H9 (cell line): Measurements from ENCODE around the gene LRP1B. TPM values are rescaled to one million over a fixed set of nuclear protein-coding genes. Genes with fewer than 3 reads are reported as not detected.

Experiments
- DNase-seq: peaks from one replicate; pipeline ENCODE4 v3.0.0-alpha.2; 2017
- H2AFZ ChIP-seq: one replicate; pipeline ENCODE4 v1.6.1; 2013; ENCODE audit warnings: mild to moderate bottlenecking, low read length, control low read depth, moderate library complexity
- H2AK5ac ChIP-seq: 2 replicates; pipeline ENCODE4 v1.6.1; 2013; ENCODE audit warnings: low read length, control low read depth, mixed read lengths; ENCODE audit not compliant: insufficient read length
- H2BK120ac ChIP-seq: one replicate; pipeline ENCODE4 v1.6.1; 2013; ENCODE audit warnings: low read depth, mild to moderate bottlenecking, low read length, control low read depth, inconsistent platforms; ENCODE audit not compliant: poor library complexity, severe bottlenecking
- H2BK12ac ChIP-seq: 2 replicates; pipeline ENCODE4 v1.6.1; 2013; ENCODE audit warnings: low read length, control low read depth, mixed read lengths, low read depth; ENCODE audit not compliant: insufficient read length
- H2BK15ac ChIP-seq: 2 replicates; pipeline ENCODE4 v1.6.1; 2013; ENCODE audit warnings: low read depth, low read length, control low read depth
- H2BK20ac ChIP-seq: one replicate; pipeline ENCODE4 v1.6.1; 2013; ENCODE audit warnings: low read depth, mild to moderate bottlenecking, low read length, control low read depth, inconsistent platforms; ENCODE audit not compliant: poor library complexity, severe bottlenecking
- H2BK5ac ChIP-seq: 2 replicates; pipeline ENCODE4 v1.6.1; 2013; ENCODE audit warnings: low read length, control low read depth, mixed read lengths; ENCODE audit not compliant: insufficient read length
- H3K14ac ChIP-seq: 2 replicates; pipeline ENCODE4 v1.6.1; 2013; ENCODE audit warnings: low read length, control low read depth; ENCODE audit not compliant: insufficient read depth
- H3K18ac ChIP-seq: 2 replicates; pipeline ENCODE4 v1.6.1; 2013; ENCODE audit warnings: low read depth, mild to moderate bottlenecking, mixed read lengths, low read length, control low read depth; ENCODE audit not compliant: insufficient read length
- H3K23ac ChIP-seq: 2 replicates; pipeline ENCODE4 v1.6.1; 2013; ENCODE audit warnings: low read length, control low read depth, mixed read lengths, low read depth; ENCODE audit not compliant: insufficient read length
- H3K23me2 ChIP-seq: 2 replicates; pipeline ENCODE4 v1.6.1; 2013; ENCODE audit warnings: low read depth, mild to moderate bottlenecking, mixed read lengths, low read length, control low read depth; ENCODE audit not compliant: insufficient read length, poor library complexity, severe bottlenecking
- H3K27ac ChIP-seq: 2 replicates; pipeline ENCODE4 v1.5.1; 2013; ENCODE audit warnings: low read length, control low read depth, mixed read lengths, low read depth; ENCODE audit not compliant: insufficient read length
- H3K27me3 ChIP-seq: 2 replicates; pipeline ENCODE4 v1.6.1; 2013; ENCODE audit warnings: low read length, control low read depth, inconsistent platforms; ENCODE audit not compliant: insufficient read depth
- H3K4ac ChIP-seq: 2 replicates; pipeline ENCODE4 v1.6.1; 2013; ENCODE audit warnings: low read depth, mild to moderate bottlenecking, control low read depth, inconsistent platforms, low read length, moderate library complexity
- H3K4me1 ChIP-seq: 2 replicates; pipeline ENCODE4 v1.6.1; 2013; ENCODE audit warnings: low read length, control low read depth, inconsistent platforms; ENCODE audit not compliant: insufficient read depth
- H3K4me2 ChIP-seq: 2 replicates; pipeline ENCODE4 v1.6.1; 2013; ENCODE audit warnings: low read length, control low read depth, mixed read lengths; ENCODE audit not compliant: insufficient read length, insufficient read depth
- H3K56ac ChIP-seq: 2 replicates; pipeline ENCODE4 v1.6.1; 2013; ENCODE audit warnings: low read depth, mild to moderate bottlenecking, mixed read lengths, low read length, control low read depth; ENCODE audit not compliant: insufficient read length
- H3K79me1 ChIP-seq: 2 replicates; pipeline ENCODE4 v1.6.1; 2013; ENCODE audit warnings: low read depth, mild to moderate bottlenecking, moderate library complexity, low read length, control low read depth, inconsistent platforms; ENCODE audit not compliant: insufficient read depth, poor library complexity, severe bottlenecking
- H3K79me2 ChIP-seq: 2 replicates; pipeline ENCODE4 v1.6.1; 2013; ENCODE audit warnings: low read length, control low read depth, inconsistent platforms; ENCODE audit not compliant: insufficient read depth
- H3K9ac ChIP-seq: 2 replicates; pipeline ENCODE4 v1.6.1; 2013; ENCODE audit warnings: low read length, control low read depth, mixed read lengths; ENCODE audit not compliant: insufficient read length; ENCODE audit errors: extremely low read depth
- H3K9me3 ChIP-seq: one replicate; pipeline ENCODE4 v1.6.1; 2013; ENCODE audit warnings: low read depth, low read length, inconsistent platforms; ENCODE audit not compliant: control insufficient read depth
- H3T11ph ChIP-seq: one replicate; pipeline ENCODE4 v1.6.1; 2013; ENCODE audit warnings: mild to moderate bottlenecking, low read length, control low read depth, inconsistent platforms
- H4K20me1 ChIP-seq: one replicate; pipeline ENCODE4 v1.6.1; 2013; ENCODE audit not compliant: control insufficient read depth, insufficient read length, insufficient read depth
- H4K5ac ChIP-seq: 2 replicates; pipeline ENCODE4 v1.6.1; 2013; ENCODE audit warnings: low read depth, mild to moderate bottlenecking, mixed read lengths, low read length, control low read depth; ENCODE audit not compliant: insufficient read length
- H4K8ac ChIP-seq: replicated peaks from 2 replicates; pipeline ENCODE4 v1.6.1; 2013; ENCODE audit warnings: low read length, control low read depth, mixed read lengths, low read depth; ENCODE audit not compliant: insufficient read length
- H4K91ac ChIP-seq: 2 replicates; pipeline ENCODE4 v1.6.1; 2013; ENCODE audit warnings: low read depth, mild to moderate bottlenecking, moderate library complexity, mixed read lengths, low read length, control low read depth; ENCODE audit not compliant: insufficient read length
- H3K27ac Mint-ChIP-seq, 3 experiments: 2 replicates in 2 of 3; 3 replicates in 1 of 3; pipeline ENCODE4 v1.8.0; 2020 to 2021; ENCODE audit warnings: mixed read lengths in 3 of 3, mild to moderate bottlenecking in 1 of 3, moderate library complexity in 1 of 3
- H3K27me3 Mint-ChIP-seq: 2 replicates; pipeline ENCODE4 v1.8.0; 2021; ENCODE audit warnings: low read depth, mild to moderate bottlenecking, moderate library complexity, mixed read lengths
- H3K36me3 Mint-ChIP-seq, 3 experiments: 2 replicates in 2 of 3; 3 replicates in 1 of 3; pipeline ENCODE4 v1.8.0; 2020 to 2021; ENCODE audit warnings: low read depth in 3 of 3, mixed read lengths in 3 of 3; ENCODE audit not compliant: insufficient read depth in 1 of 3
- H3K4me1 Mint-ChIP-seq, 2 experiments: 2 replicates each; pipeline ENCODE4 v1.8.0; 2020; ENCODE audit warnings: mixed read lengths in 2 of 2
- H3K4me3 Mint-ChIP-seq, 2 experiments: 2 replicates in 1 of 2; 3 replicates in 1 of 2; pipeline ENCODE4 v1.8.0; 2020 to 2021; ENCODE audit warnings: mild to moderate bottlenecking in 2 of 2, mixed read lengths in 2 of 2, moderate library complexity in 1 of 2
- H3K9me3 Mint-ChIP-seq, 2 experiments: 2 replicates in 1 of 2; 3 replicates in 1 of 2; pipeline ENCODE4 v1.8.0; 2020; ENCODE audit warnings: mild to moderate bottlenecking in 2 of 2, mixed read lengths in 2 of 2, moderate library complexity in 1 of 2
- WGBS: extraction: QIAGEN DNeasy Blood & Tissue Kit; methylation state at CpG from one replicate; pipeline ENCODE4 v1.1.7; 2013; ENCODE audit warnings: missing lambda C conversion rate, low lambda C conversion rate, mixed read lengths; ENCODE audit not compliant: insufficient read length; ENCODE audit errors: extremely low coverage; 5-methylcytosine and 5-hydroxymethylcytosine counted together
- total RNA-seq: library from RNA; stranded (reverse); gene quantifications from 2 replicates; pipeline ENCODE4 v1.2.1, GENCODE V29; 2021
- TF ChIP-seq, protein P1 (sequence below): fragments of 200-600 bp; sonication (generic); conservative IDR thresholded peaks from 3 replicates; pipeline ENCODE4 v1.8.0; 2021; ENCODE audit warnings: antibody characterized with exemption, mild to moderate bottlenecking

The LRP1B gene
- total RNA-seq, 1 experiment from 2014 or later: not detected

DNA sequence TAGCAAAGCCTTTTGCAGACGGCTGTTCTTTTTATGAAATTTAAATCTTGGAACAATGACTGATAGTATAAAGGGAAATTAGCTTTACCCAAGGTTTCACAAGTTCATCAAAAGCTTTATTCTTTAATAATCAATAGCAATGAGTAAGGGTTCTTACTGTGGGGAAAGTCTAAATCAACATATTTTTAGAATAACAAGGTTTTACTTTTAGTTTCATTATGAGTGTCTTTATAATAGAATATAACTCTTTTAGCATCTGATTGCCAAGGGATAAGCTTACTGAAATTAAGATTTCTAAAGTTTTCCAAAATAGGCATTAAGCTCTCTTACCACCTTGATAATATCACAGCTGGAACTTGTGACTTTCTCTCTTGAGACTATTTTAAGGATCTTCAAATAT, 1489.7 kb downstream of the LRP1B start:
- DNase-seq: no peak
- Histone ChIP-seq H4K91ac (no peak overlapping the region), H2AK5ac (no peak overlapping the region), H3K23me2 (no peaks in the 10 kb centered on the region), H3K79me2 (no peaks in the 10 kb centered on the region), H3K18ac (no peak overlapping the region), H3K4me1 (no peaks in the 10 kb centered on the region), H4K5ac (no peak overlapping the region), H4K8ac (no peak overlapping the region), H3K56ac (no peak overlapping the region), H3K4me2 (no peak overlapping the region), H2AFZ (no peak overlapping the region), H3K23ac (no peak overlapping the region), H3K79me1 (no peaks in the 10 kb centered on the region), H3K9ac (no peak overlapping the region), H3K4ac (no peak overlapping the region), H3K14ac (no peak overlapping the region), H3K27ac (no peak overlapping the region), H3K27me3 (no peaks in the 10 kb centered on the region), H4K20me1 (no peaks in the 10 kb centered on the region), H2BK120ac (no peak overlapping the region), H3K9me3 (no peaks in the 10 kb centered on the region), H2BK5ac (no peak overlapping the region), H2BK20ac (no peak overlapping the region), H2BK12ac (no peak overlapping the region), H3T11ph (no peak overlapping the region), H2BK15ac (no peak overlapping the region)
- WGBS: no CpG with 5 or more reads among the region's 1 CpG
- TF ChIP-seq, protein P1, sequence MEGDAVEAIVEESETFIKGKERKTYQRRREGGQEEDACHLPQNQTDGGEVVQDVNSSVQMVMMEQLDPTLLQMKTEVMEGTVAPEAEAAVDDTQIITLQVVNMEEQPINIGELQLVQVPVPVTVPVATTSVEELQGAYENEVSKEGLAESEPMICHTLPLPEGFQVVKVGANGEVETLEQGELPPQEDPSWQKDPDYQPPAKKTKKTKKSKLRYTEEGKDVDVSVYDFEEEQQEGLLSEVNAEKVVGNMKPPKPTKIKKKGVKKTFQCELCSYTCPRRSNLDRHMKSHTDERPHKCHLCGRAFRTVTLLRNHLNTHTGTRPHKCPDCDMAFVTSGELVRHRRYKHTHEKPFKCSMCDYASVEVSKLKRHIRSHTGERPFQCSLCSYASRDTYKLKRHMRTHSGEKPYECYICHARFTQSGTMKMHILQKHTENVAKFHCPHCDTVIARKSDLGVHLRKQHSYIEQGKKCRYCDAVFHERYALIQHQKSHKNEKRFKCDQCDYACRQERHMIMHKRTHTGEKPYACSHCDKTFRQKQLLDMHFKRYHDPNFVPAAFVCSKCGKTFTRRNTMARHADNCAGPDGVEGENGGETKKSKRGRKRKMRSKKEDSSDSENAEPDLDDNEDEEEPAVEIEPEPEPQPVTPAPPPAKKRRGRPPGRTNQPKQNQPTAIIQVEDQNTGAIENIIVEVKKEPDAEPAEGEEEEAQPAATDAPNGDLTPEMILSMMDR: no peak
- H3K9me3 Mint-ChIP-seq: no peaks in the 10 kb centered on the region
- no peak overlapping the region for H3K27ac Mint-ChIP-seq
- no peak overlapping the region for H3K4me3 Mint-ChIP-seq
- H3K27me3 Mint-ChIP-seq: no peaks in the 10 kb centered on the region
- H3K4me1 Mint-ChIP-seq: no peaks in the 10 kb centered on the region
- H3K36me3 Mint-ChIP-seq: no peaks in the 10 kb centered on the region
